GM21367 (cell line): Measurements from ENCODE around the gene CADPS.

ENCODE experiments used
- ATAC-seq: cut with Tn5 transposase; IDR thresholded peaks from one replicate; pipeline ENCODE4 v1.9.1; 2021; ENCODE audit not compliant: unreplicated experiment

CADPS gene

DNA sequence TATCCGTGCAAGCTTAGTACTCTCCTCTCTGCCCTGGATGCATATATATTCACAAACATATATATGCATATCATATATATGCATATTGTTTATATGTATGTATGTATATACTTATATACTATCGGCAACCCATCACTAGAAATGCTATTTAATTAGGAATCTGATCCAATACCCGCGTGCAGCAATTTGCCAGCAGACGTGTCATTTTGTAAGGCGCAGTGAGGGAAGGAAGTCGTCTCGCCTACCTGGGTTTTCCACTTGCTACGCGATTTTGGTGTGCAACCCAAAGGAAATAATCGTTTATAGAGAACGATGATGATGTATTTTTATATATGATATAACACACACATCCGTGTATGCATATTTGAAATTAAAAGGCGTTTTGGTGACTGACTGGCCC lies 496.3 kb downstream of the CADPS start:
- no peak for ATAC-seq

GRCh38 chr3:62378311-62378789 lies 496.9 kb downstream of the CADPS start:
- ATAC-seq = no peak

DNA sequence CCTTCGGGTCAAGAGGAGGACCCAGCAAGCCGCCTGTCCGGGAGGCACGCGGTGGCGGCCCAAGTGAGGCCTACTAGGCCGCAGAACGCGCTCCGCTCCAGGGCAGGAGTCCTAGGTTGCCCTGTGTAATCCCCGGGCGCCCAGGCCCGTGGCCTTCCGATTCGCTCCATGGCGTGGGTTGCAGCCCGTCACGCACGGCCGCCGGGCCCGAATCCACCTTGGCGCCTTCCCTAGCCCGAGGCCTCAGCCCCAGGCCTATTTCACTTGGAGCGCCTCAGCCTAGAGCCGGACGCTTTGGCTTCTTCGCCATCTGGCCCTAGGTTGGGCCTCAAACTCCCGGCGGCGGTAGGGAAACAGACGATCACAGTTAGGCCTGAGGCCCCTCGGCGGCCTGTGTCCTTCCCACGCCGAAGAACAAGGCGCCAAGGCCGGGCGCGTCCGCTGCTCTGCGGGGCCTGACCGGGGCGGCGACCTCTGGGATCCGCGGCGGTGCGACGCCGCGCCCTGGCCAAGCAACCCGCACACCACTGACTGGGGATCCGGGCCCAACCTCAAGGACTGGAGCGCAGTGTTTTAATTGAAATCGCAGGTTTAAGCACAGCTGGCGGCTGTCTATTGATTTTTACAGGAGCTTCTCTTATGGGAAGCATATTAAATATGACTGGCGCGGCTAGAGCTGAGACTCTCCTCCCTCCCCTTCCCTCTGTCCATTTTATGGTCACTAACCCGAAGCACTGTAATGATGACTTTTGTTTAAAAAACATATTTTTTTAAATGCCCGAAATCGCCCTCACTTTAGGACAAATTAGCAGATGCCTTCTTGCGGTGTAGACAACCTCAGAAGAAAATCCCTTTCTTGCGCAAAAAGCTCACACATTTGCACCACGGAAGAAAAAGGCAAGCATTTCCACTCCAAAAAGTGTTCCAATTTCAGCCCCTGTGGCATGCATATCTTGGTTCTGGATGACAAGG lies 498.0 kb downstream of the CADPS start:
- ATAC-seq = no peak

- no peak for ATAC-seq
Measured at GRCh38 chr3:62376454-62376720, 498.8 kb downstream of the CADPS start.

DNA sequence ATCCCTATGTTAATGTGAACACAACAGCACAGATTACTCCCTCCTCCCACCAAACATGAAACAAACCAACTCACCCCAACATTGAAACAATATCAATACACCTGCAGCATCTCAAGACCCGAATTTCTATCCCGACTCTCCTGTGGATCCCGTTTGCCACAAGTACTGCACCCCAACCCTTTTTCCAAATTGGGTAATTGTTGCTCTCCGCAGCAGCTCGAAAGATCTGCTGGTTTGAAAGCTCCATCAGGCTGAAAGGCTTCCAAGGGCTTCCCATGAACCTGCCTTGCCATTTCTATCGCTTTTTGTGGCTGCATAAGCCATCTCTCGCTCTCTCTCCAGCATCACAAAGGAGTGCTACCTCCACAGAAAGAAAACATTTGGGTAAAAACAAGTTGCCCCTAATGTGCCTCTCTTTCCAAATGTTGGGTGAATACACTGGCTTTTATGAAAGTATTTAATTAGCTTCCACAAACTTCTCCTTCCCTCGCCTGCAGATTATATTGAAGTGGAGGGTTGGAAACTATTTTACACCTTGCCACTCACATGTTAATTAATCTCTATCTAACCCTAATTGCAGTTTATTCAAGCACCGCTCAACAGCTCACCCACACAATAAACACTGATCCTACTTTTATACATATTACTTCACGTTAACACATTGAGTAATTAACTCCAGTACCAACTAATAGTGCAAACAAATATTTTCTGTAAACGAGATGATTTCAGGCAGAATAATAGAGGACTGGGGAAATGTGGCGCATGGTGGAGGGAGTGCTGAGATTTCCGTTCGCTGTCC lies 499.4 kb downstream of the CADPS start:
- ATAC-seq = no peak

- no peak for ATAC-seq
Measured at GRCh38 chr3:62374341-62375218, 500.6 kb downstream of the CADPS start.

GRCh38 chr3:62373714-62374333 lies 501.4 kb downstream of the CADPS start:
- no peak for ATAC-seq

DNA sequence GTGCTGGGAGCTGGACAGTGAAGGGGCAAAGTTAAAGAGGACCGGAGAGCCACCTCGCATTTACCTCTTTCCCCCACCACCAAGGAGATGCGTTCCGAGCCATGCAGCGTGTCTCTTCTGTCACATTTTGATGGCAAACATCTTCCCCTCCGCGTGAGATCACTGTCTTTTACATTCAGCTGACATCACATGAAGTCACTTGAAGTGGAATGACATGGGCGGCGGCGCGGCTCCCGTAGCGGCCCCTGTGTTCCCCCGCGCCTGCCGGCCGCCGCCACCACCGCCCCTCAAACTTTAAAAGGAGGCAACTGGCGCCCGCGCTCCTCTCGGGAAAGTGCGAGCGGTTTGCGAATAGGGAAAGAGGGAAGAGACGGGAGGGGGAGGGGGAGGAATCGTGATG lies 502.0 kb downstream of the CADPS start, which contains the start of gene FEZF2:
FEZF2 (minus strand) TSS at position 336 of the 400 bp plus-strand sequence. CDS start 682 bp downstream, outside the sequence.
- ATAC-seq = no peak

- ATAC-seq = no peak
Measured at GRCh38 chr3:62372621-62373041, 502.6 kb downstream of the CADPS start.

DNA sequence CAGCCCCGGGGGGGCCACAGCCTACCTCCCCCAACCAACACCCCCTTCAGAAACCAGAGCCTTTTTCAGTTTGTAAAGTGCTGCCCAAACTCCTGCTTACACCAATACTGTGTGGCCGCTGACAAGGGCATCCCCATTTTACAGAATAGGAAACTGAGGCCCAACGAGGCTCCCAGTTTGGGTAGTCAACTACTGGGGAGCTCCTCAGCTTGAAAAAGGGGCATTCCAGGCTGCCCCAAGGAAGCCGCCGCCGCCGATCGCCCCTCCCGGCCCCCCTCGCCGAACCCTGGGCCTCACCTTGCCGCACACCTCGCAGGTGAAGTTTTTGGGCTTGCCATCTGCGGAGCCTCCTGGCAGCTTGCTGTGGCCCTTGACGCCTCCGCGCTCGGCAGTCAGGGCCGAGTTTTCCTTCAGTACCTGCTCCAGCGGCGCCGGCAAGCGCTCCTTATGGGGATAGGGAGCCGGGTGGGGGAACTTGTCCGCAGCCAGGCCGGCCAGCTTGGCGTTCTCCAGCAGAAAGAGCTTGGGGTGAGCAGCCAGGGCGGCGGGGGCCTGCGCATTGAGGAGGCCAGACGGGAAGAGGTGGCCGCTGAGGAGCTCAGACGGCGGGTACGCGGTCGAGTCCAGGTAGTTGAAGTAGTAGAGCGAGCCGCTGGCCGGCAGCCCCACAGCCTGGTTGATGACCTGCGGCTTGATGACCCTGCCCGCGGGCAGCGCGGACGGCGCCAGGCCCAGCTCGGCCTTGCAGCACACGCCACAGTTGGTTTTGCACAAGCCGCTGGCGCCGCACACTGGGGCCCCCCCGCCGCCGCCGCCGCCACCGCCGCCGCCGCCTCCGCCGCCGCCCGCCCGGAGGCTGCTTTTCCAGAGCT lies 503.3 kb downstream of the CADPS start:
- ATAC-seq = no peak

GRCh38 chr3:62370858-62371719 lies 504.1 kb downstream of the CADPS start:
- no peak for ATAC-seq

- no peak for ATAC-seq
Measured at GRCh38 chr3:62370112-62370857, 504.9 kb downstream of the CADPS start.

DNA sequence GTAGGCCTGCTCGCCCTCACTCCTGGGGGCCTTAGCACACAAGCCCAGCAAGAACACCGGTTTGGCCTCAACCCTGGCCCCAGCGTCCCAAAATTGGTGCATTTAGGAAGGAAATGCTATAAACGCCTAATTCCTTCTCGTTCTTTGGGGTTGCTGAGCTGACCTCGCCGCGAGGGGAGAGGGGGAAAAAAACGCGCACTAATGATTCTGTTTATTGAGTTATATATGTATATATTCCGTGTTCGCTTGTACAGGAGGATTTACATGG lies 505.8 kb downstream of the CADPS start:
- ATAC-seq = no peak

DNA sequence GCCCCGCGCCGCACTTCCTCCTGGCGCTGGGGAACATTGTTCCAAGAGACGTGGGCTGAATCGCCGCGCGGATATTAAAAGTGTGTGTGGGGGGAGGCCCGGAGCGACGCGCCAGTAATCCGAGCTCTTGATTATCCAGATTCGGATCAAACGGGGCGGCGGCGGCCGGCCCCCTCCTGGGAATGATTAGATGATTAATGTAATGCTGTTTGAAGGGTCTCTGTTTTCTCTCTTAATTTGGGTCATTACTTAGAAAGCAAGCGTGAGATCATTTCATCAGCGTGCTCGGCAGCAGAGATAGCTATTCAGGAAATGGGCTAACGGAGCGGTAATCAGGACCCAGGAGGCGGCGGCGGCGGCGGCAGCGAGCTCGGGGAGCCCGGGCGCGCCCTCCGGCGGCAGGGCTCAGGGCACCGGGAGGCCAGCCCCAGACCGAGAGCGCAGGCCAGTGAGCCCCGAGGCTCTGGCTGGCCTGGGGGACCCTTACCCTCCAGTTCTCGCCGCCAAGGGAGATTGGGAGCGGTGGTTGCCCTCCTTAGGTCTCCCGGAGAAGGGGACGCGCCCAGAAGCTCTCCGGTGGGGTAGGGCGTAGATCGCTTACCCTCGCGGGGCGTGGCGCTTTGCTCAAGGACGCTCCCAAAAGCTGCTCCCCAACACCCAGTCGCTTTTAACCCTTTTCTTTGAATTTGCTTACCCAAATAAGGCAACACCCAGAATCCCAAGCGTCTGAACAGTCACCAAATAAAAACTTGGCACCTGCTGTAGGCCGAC lies 506.3 kb downstream of the CADPS start:
- ATAC-seq = no peak

DNA sequence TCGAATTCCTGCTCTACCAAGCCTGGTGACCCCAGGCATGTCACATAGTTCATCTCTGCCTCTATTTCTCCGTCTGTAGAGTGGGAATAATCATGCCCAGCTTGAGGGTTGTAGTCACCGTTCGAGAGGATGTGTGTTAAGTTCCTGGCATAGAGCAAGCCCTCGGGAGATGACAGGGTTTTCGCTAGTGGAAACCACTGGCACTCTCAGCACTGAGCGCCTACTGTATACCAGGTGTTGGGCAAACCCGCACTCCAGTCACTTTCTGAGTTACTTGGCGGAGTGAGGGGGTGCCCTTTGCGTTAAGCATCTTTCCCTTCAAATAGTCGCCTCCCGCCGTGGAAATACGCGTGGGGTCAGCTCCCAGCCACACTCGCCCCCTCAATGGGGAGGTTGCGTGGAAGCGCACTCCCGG lies 506.9 kb downstream of the CADPS start:
- no peak for ATAC-seq

DNA sequence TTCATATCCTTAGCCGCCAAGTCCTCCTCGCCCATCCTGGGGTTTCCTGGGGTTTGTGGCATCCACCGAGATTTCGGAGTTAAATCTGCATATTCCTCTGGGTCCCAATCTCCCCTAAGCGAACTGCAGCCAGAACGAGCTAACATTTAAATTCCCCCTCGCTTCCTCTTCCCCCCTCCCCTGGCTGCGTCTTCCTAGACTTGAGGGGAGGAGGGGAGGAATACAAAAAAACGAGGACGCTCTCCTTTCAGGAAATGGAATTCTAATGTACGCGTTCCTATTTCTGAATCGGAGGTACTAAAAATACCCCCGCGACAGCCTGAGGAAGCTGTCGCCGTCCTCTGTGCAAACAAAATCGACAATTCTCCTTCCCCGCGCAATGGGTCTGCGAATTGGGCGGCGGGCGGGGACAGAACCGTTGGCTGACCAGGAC lies 507.4 kb downstream of the CADPS start:
- ATAC-seq = no peak

- ATAC-seq = no peak
Measured at GRCh38 chr3:62366126-62366484, 509.1 kb downstream of the CADPS start.
